Measurements from ENCODE around the gene LILRB4.

DNA sequence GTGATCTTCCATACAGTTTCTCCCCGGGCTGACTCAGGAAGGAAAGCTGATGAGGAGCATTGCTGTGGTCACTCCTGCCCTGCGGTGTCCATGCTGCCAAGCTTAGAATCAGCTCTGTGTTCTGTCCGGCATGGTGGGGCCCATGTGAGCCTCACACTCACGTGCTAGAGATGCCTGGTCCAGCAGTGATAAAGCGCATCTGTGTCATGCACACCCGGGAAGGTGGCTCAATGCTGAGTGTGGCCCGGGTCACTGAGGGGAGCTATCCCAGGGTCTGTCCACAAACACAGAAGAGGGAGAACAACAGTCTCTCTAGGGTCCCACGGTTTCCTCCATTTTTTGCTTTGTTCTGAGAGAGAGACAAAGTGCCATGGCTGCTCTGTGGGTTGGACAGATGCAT, 36.0 kb upstream of the LILRB4 start:
- TF ChIP-seq ZBTB48 (tag by site-specific recombination; IDR thresholded peaks at IDR 0.05) (no peak), ZFP37 (tag by site-specific recombination; IDR thresholded peaks at IDR 0.05) (no peak), ZNF530 (tag by site-specific recombination; IDR thresholded peaks at IDR 0.05; ENCODE audit: low read depth) (no peak), ZBTB17 (tag by site-specific recombination; IDR thresholded peaks at IDR 0.05) (no peak)
- TF ChIP-seq, protein P1, sequence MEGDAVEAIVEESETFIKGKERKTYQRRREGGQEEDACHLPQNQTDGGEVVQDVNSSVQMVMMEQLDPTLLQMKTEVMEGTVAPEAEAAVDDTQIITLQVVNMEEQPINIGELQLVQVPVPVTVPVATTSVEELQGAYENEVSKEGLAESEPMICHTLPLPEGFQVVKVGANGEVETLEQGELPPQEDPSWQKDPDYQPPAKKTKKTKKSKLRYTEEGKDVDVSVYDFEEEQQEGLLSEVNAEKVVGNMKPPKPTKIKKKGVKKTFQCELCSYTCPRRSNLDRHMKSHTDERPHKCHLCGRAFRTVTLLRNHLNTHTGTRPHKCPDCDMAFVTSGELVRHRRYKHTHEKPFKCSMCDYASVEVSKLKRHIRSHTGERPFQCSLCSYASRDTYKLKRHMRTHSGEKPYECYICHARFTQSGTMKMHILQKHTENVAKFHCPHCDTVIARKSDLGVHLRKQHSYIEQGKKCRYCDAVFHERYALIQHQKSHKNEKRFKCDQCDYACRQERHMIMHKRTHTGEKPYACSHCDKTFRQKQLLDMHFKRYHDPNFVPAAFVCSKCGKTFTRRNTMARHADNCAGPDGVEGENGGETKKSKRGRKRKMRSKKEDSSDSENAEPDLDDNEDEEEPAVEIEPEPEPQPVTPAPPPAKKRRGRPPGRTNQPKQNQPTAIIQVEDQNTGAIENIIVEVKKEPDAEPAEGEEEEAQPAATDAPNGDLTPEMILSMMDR (tag by site-specific recombination; IDR thresholded peaks at IDR 0.05) = no peak

All from HEK293 (cell line).